GM13977 (cell line): ENCODE data around the gene TTYH2.
A peak's percentile ranks its signal among the peaks of the same experiment; 100 is the strongest.

Source experiments
- DNase-seq: peaks from one replicate; pipeline ENCODE4 v3.0.0; 2012; ENCODE audit warnings: low spot score
- CTCF ChIP-seq: IDR thresholded peaks from 2 replicates; pipeline ENCODE4 v1.5.1; 2012; ENCODE audit warnings: mild to moderate bottlenecking, control low read depth; ENCODE audit not compliant: insufficient read depth; ENCODE audit errors: extremely low read depth, missing control alignments
- in situ Hi-C: fragments of 300-500 bp; cut with MboI; formaldehyde crosslinking; loops from one replicate; pipeline ENCODE4 v1.12.0; 2022; ENCODE audit warnings: low sequenced_read_pairs, low pct_unique_long_range_greater_than_20kb, mixed read lengths, inconsistent platforms; ENCODE audit not compliant: unreplicated experiment

TTYH2 gene

GRCh38 chr17:74176546-74177001 lies 36.8 kb upstream of the TTYH2 start:
- DNase-seq = peak; percentile 69
- in situ Hi-C loops = no loop called here
- peak; percentile 84 for TF ChIP-seq CTCF

- in situ Hi-C loops = no loop called here
These were observed 36.3 kb upstream of the TTYH2 start for GRCh38 chr17:74177018-74177450.

GRCh38 chr17:74179576-74179975 lies 33.8 kb upstream of the TTYH2 start:
- TF ChIP-seq CTCF = no peak
- in situ Hi-C loops = no loop called here
- DNase-seq = no peak

More at GRCh38 chr17:74177018-74177450, 36.3 kb upstream of the TTYH2 start:
- DNase-seq = no peak
- TF ChIP-seq CTCF = no peak

- DNase-seq = no peak
- in situ Hi-C loops = no loop called here
- no peak for TF ChIP-seq CTCF
These were observed 33.0 kb upstream of the TTYH2 start for GRCh38 chr17:74180336-74180735.

GRCh38 chr17:74181341-74181740 lies 32.0 kb upstream of the TTYH2 start:
- DNase-seq = no peak
- no peak for TF ChIP-seq CTCF
- in situ Hi-C loops = no loop called here

- no peak for DNase-seq
- in situ Hi-C loops = no loop called here
- TF ChIP-seq CTCF = no peak
These were observed 31.2 kb upstream of the TTYH2 start for GRCh38 chr17:74182041-74182723.
